H9 (cell line): ENCODE results near the gene ZNF248. TPM values are rescaled to one million over a fixed set of nuclear protein-coding genes. Genes with fewer than 3 reads are reported as not detected.
A peak's percentile ranks its signal among the peaks of the same experiment; 100 is the strongest.

Experiments used
- DNase-seq: peaks from one replicate; pipeline ENCODE4 v3.0.0-alpha.2; 2017
- H2AFZ ChIP-seq: one replicate; pipeline ENCODE4 v1.6.1; 2013; ENCODE audit warnings: mild to moderate bottlenecking, low read length, control low read depth, moderate library complexity
- H2AK5ac ChIP-seq: 2 replicates; pipeline ENCODE4 v1.6.1; 2013; ENCODE audit warnings: low read length, control low read depth, mixed read lengths; ENCODE audit not compliant: insufficient read length
- H2BK120ac ChIP-seq: one replicate; pipeline ENCODE4 v1.6.1; 2013; ENCODE audit warnings: low read depth, mild to moderate bottlenecking, low read length, control low read depth, inconsistent platforms; ENCODE audit not compliant: poor library complexity, severe bottlenecking
- H2BK12ac ChIP-seq: 2 replicates; pipeline ENCODE4 v1.6.1; 2013; ENCODE audit warnings: low read length, control low read depth, mixed read lengths, low read depth; ENCODE audit not compliant: insufficient read length
- H2BK15ac ChIP-seq: 2 replicates; pipeline ENCODE4 v1.6.1; 2013; ENCODE audit warnings: low read depth, low read length, control low read depth
- H2BK20ac ChIP-seq: one replicate; pipeline ENCODE4 v1.6.1; 2013; ENCODE audit warnings: low read depth, mild to moderate bottlenecking, low read length, control low read depth, inconsistent platforms; ENCODE audit not compliant: poor library complexity, severe bottlenecking
- H2BK5ac ChIP-seq: 2 replicates; pipeline ENCODE4 v1.6.1; 2013; ENCODE audit warnings: low read length, control low read depth, mixed read lengths; ENCODE audit not compliant: insufficient read length
- H3K14ac ChIP-seq: 2 replicates; pipeline ENCODE4 v1.6.1; 2013; ENCODE audit warnings: low read length, control low read depth; ENCODE audit not compliant: insufficient read depth
- H3K18ac ChIP-seq: 2 replicates; pipeline ENCODE4 v1.6.1; 2013; ENCODE audit warnings: low read depth, mild to moderate bottlenecking, mixed read lengths, low read length, control low read depth; ENCODE audit not compliant: insufficient read length
- H3K23ac ChIP-seq: 2 replicates; pipeline ENCODE4 v1.6.1; 2013; ENCODE audit warnings: low read length, control low read depth, mixed read lengths, low read depth; ENCODE audit not compliant: insufficient read length
- H3K23me2 ChIP-seq: 2 replicates; pipeline ENCODE4 v1.6.1; 2013; ENCODE audit warnings: low read depth, mild to moderate bottlenecking, mixed read lengths, low read length, control low read depth; ENCODE audit not compliant: insufficient read length, poor library complexity, severe bottlenecking
- H3K27ac ChIP-seq: 2 replicates; pipeline ENCODE4 v1.5.1; 2013; ENCODE audit warnings: low read length, control low read depth, mixed read lengths, low read depth; ENCODE audit not compliant: insufficient read length
- H3K27me3 ChIP-seq: 2 replicates; pipeline ENCODE4 v1.6.1; 2013; ENCODE audit warnings: low read length, control low read depth, inconsistent platforms; ENCODE audit not compliant: insufficient read depth
- H3K4ac ChIP-seq: 2 replicates; pipeline ENCODE4 v1.6.1; 2013; ENCODE audit warnings: low read depth, mild to moderate bottlenecking, control low read depth, inconsistent platforms, low read length, moderate library complexity
- H3K4me1 ChIP-seq: 2 replicates; pipeline ENCODE4 v1.6.1; 2013; ENCODE audit warnings: low read length, control low read depth, inconsistent platforms; ENCODE audit not compliant: insufficient read depth
- H3K4me2 ChIP-seq: 2 replicates; pipeline ENCODE4 v1.6.1; 2013; ENCODE audit warnings: low read length, control low read depth, mixed read lengths; ENCODE audit not compliant: insufficient read length, insufficient read depth
- H3K56ac ChIP-seq: 2 replicates; pipeline ENCODE4 v1.6.1; 2013; ENCODE audit warnings: low read depth, mild to moderate bottlenecking, mixed read lengths, low read length, control low read depth; ENCODE audit not compliant: insufficient read length
- H3K79me1 ChIP-seq: 2 replicates; pipeline ENCODE4 v1.6.1; 2013; ENCODE audit warnings: low read depth, mild to moderate bottlenecking, moderate library complexity, low read length, control low read depth, inconsistent platforms; ENCODE audit not compliant: insufficient read depth, poor library complexity, severe bottlenecking
- H3K79me2 ChIP-seq: 2 replicates; pipeline ENCODE4 v1.6.1; 2013; ENCODE audit warnings: low read length, control low read depth, inconsistent platforms; ENCODE audit not compliant: insufficient read depth
- H3K9ac ChIP-seq: 2 replicates; pipeline ENCODE4 v1.6.1; 2013; ENCODE audit warnings: low read length, control low read depth, mixed read lengths; ENCODE audit not compliant: insufficient read length; ENCODE audit errors: extremely low read depth
- H3K9me3 ChIP-seq: one replicate; pipeline ENCODE4 v1.6.1; 2013; ENCODE audit warnings: low read depth, low read length, inconsistent platforms; ENCODE audit not compliant: control insufficient read depth
- H3T11ph ChIP-seq: one replicate; pipeline ENCODE4 v1.6.1; 2013; ENCODE audit warnings: mild to moderate bottlenecking, low read length, control low read depth, inconsistent platforms
- H4K20me1 ChIP-seq: one replicate; pipeline ENCODE4 v1.6.1; 2013; ENCODE audit not compliant: control insufficient read depth, insufficient read length, insufficient read depth
- H4K5ac ChIP-seq: 2 replicates; pipeline ENCODE4 v1.6.1; 2013; ENCODE audit warnings: low read depth, mild to moderate bottlenecking, mixed read lengths, low read length, control low read depth; ENCODE audit not compliant: insufficient read length
- H4K8ac ChIP-seq: replicated peaks from 2 replicates; pipeline ENCODE4 v1.6.1; 2013; ENCODE audit warnings: low read length, control low read depth, mixed read lengths, low read depth; ENCODE audit not compliant: insufficient read length
- H4K91ac ChIP-seq: 2 replicates; pipeline ENCODE4 v1.6.1; 2013; ENCODE audit warnings: low read depth, mild to moderate bottlenecking, moderate library complexity, mixed read lengths, low read length, control low read depth; ENCODE audit not compliant: insufficient read length
- H3K27ac Mint-ChIP-seq, 3 experiments: 2 replicates in 2 of 3; 3 replicates in 1 of 3; pipeline ENCODE4 v1.8.0; 2020 to 2021; ENCODE audit warnings: mixed read lengths in 3 of 3, mild to moderate bottlenecking in 1 of 3, moderate library complexity in 1 of 3
- H3K27me3 Mint-ChIP-seq: 2 replicates; pipeline ENCODE4 v1.8.0; 2021; ENCODE audit warnings: low read depth, mild to moderate bottlenecking, moderate library complexity, mixed read lengths
- H3K36me3 Mint-ChIP-seq, 3 experiments: 2 replicates in 2 of 3; 3 replicates in 1 of 3; pipeline ENCODE4 v1.8.0; 2020 to 2021; ENCODE audit warnings: low read depth in 3 of 3, mixed read lengths in 3 of 3; ENCODE audit not compliant: insufficient read depth in 1 of 3
- H3K4me1 Mint-ChIP-seq, 2 experiments: 2 replicates each; pipeline ENCODE4 v1.8.0; 2020; ENCODE audit warnings: mixed read lengths in 2 of 2
- H3K4me3 Mint-ChIP-seq, 2 experiments: 2 replicates in 1 of 2; 3 replicates in 1 of 2; pipeline ENCODE4 v1.8.0; 2020 to 2021; ENCODE audit warnings: mild to moderate bottlenecking in 2 of 2, mixed read lengths in 2 of 2, moderate library complexity in 1 of 2
- H3K9me3 Mint-ChIP-seq, 2 experiments: 2 replicates in 1 of 2; 3 replicates in 1 of 2; pipeline ENCODE4 v1.8.0; 2020; ENCODE audit warnings: mild to moderate bottlenecking in 2 of 2, mixed read lengths in 2 of 2, moderate library complexity in 1 of 2
- WGBS: extraction: QIAGEN DNeasy Blood & Tissue Kit; methylation state at CpG from one replicate; pipeline ENCODE4 v1.1.7; 2013; ENCODE audit warnings: missing lambda C conversion rate, low lambda C conversion rate, mixed read lengths; ENCODE audit not compliant: insufficient read length; ENCODE audit errors: extremely low coverage; 5-methylcytosine and 5-hydroxymethylcytosine counted together
- long read RNA-seq: library from polyadenylated mRNA; unstranded; transcript quantifications from one replicate; pipeline ENCODE4 v2.0.0, GENCODE V29; 2020
- total RNA-seq: library from RNA; stranded (reverse); gene quantifications from 2 replicates; pipeline ENCODE4 v1.2.1, GENCODE V29; 2021
- TF ChIP-seq, protein P1 (sequence below): fragments of 200-600 bp; sonication (generic); conservative IDR thresholded peaks from 3 replicates; pipeline ENCODE4 v1.8.0; 2021; ENCODE audit warnings: antibody characterized with exemption, mild to moderate bottlenecking

ZNF248 gene
- 5.4 and 6.4 TPM in 2 replicates for total RNA-seq
- long read RNA-seq, full-length matches to known transcripts = 15 of 29 reads
- long read RNA-seq, partial matches to known transcripts = 3 of 29 reads
- long read RNA-seq, other reads (novel, unspliced or antisense) = 11 of 29 reads

DNA sequence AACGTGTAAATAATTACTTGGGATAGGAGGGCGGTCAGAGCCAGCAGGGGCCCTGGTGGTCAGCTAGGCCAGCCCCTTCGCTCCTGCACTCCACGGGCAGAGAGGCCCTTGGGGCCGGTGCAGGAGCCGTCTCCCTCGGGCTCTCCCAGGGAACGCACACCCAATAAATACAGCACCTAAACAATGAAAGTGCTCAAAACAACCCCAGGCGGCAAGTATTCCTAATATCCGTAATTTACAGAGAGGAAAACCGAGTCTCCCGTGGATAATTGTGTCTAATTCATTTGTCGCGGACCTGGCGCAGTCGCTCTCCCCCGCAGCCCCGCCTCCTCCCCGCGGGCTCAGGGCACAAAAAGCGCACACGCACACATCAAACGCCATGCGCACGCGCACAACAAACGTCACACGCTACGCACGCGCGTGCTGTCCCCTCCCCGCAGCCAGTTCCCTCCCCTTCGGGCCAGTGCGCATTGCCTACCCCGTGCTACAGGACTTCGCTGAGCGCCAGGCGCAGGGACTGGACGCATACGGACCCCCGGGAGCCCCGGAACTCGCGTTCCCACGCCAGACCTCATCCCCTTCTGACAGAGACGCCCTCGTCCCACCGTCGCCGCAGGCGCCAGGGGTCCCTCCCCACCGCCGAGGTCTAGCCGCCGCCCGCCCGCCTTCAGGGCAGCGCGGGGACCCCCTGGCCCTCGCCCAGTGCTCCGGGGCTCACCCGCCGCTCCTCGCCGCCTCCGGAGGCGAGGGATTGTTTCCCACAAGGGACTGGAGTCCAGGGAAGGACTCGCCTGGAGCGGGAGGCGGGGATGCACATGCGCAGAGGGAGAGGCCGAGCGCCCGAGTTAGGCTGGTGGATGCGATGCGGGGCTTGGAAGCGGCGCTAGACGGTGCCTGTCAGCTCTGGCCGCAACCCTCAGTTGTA lies at the start of gene ZNF248:
ZNF248 (minus strand) TSS at position 324 of the 925 bp plus-strand sequence. CDS start 1,300 bp downstream, outside the sequence.
- Histone ChIP-seq H3K18ac (peak within 1 kb of the TSS; percentile 20), H3K56ac (no peak within 1 kb of the TSS), H2BK5ac (no peak within 1 kb of the TSS), H4K8ac (no peak within 1 kb of the TSS), H3T11ph (no peak within 1 kb of the TSS), H4K5ac (no peak within 1 kb of the TSS), H2BK12ac (no peak within 1 kb of the TSS), H3K9me3 (peaks cover 1% of the 10 kb centered on the region), H4K20me1 (no peaks in the 10 kb centered on the region), H3K27me3 (no peaks in the 10 kb centered on the region), H3K4me2 (peak within 1 kb of the TSS; percentile 74), H2BK20ac (no peak within 1 kb of the TSS), H3K9ac (peak within 1 kb of the TSS; percentile 60), H4K91ac (no peak within 1 kb of the TSS), H3K27ac (no peak within 1 kb of the TSS), H2BK120ac (no peak within 1 kb of the TSS), H3K14ac (peak within 1 kb of the TSS; percentile 80), H2BK15ac (no peak within 1 kb of the TSS), H3K4ac (no peak within 1 kb of the TSS), H2AK5ac (no peak within 1 kb of the TSS), H3K23me2 (no peaks in the 10 kb centered on the region), H2AFZ (no peak within 1 kb of the TSS), H3K4me1 (no peaks in the 10 kb centered on the region; the same call in 1 of the 2 replicates), H3K79me1 (no peaks in the 10 kb centered on the region), H3K23ac (no peak within 1 kb of the TSS), H3K79me2 (no peaks in the 10 kb centered on the region)
- H3K27me3 Mint-ChIP-seq = peaks cover 4% of the 10 kb centered on the region; the same call in 1 of the 2 replicates
- peak within 1 kb of the TSS; percentile 75 to 91 for H3K4me3 Mint-ChIP-seq
- TF ChIP-seq, protein P1, sequence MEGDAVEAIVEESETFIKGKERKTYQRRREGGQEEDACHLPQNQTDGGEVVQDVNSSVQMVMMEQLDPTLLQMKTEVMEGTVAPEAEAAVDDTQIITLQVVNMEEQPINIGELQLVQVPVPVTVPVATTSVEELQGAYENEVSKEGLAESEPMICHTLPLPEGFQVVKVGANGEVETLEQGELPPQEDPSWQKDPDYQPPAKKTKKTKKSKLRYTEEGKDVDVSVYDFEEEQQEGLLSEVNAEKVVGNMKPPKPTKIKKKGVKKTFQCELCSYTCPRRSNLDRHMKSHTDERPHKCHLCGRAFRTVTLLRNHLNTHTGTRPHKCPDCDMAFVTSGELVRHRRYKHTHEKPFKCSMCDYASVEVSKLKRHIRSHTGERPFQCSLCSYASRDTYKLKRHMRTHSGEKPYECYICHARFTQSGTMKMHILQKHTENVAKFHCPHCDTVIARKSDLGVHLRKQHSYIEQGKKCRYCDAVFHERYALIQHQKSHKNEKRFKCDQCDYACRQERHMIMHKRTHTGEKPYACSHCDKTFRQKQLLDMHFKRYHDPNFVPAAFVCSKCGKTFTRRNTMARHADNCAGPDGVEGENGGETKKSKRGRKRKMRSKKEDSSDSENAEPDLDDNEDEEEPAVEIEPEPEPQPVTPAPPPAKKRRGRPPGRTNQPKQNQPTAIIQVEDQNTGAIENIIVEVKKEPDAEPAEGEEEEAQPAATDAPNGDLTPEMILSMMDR = no peak
- H3K9me3 Mint-ChIP-seq = peaks cover 32 to 72% of the 10 kb centered on the region in 2 experiments
- H3K27ac Mint-ChIP-seq = peak within 1 kb of the TSS; percentile 32 to 91 (median 64); a peak in 5 of 7 replicates
- WGBS = no CpG with 5 or more reads among the region's 81 CpGs
- peaks cover 5 to 8% of the 10 kb centered on the region in 2 experiments for H3K4me1 Mint-ChIP-seq
- peak; percentile 20 for DNase-seq
- H3K36me3 Mint-ChIP-seq = peaks cover 12 to 14% (median 12%) of the 10 kb centered on the region in 3 experiments
